A549 (cell line): Measurements from ENCODE around the gene ITSN1.

Source experiments
- EHMT2 ChIP-seq: fragments of 200-600 bp; sonication (generic); IDR thresholded peaks from 2 replicates; pipeline ENCODE4 v1.6.1; 2016; ENCODE audit warnings: antibody characterized with exemption, low read depth, mild to moderate bottlenecking, moderate library complexity
- EP300 ChIP-seq, 2 experiments: fragments of >200 bp; sonication (Bioruptor Twin); formaldehyde crosslinking; IDR thresholded peaks; 2 replicates in 1 of 2; 3 replicates in 1 of 2; pipeline ENCODE4 v1.6.1; 2016 to 2017
- MYC ChIP-seq: IDR thresholded peaks from 2 replicates; pipeline ENCODE4 v1.6.1; 2012; ENCODE audit warnings: mild to moderate bottlenecking, inconsistent platforms, low read length, improper control_type of control experiment, borderline replicate concordance
- POLR2A ChIP-seq: IDR thresholded peaks from 2 replicates; pipeline ENCODE4 v1.6.1; 2012; ENCODE audit warnings: mild to moderate bottlenecking, low read length
- RFX5 ChIP-seq: fragments of 450-650 bp; IDR thresholded peaks from 2 replicates; pipeline ENCODE4 v1.7.1; 2014; ENCODE audit warnings: antibody characterized with exemption, mild to moderate bottlenecking, moderate library complexity
- TF ChIP-seq, protein P1 (sequence below): fragments of >200 bp; sonication (Bioruptor Twin); formaldehyde crosslinking; IDR thresholded peaks from 3 replicates; pipeline ENCODE4 v1.5.1; 2016
- TF ChIP-seq, protein P2 (sequence below): IDR thresholded peaks from 2 replicates; pipeline ENCODE4 v1.6.1; 2012

DNA sequence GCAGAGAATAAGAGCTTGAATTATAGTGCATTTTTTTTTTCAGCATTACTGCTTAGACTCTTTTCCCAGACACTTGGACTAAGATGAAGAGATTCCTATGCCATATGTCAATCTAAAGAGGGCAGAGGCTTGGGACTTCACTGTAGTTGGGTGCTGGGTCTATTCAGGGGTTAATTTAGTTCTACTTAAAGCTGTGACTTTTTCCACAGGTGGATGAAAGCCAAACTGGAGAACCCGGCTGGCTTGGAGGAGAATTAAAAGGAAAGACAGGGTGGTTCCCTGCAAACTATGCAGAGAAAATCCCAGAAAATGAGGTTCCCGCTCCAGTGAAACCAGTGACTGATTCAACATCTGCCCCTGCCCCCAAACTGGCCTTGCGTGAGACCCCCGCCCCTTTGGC, 168.5 kb downstream of the ITSN1 start:
- TF ChIP-seq, protein P1, sequence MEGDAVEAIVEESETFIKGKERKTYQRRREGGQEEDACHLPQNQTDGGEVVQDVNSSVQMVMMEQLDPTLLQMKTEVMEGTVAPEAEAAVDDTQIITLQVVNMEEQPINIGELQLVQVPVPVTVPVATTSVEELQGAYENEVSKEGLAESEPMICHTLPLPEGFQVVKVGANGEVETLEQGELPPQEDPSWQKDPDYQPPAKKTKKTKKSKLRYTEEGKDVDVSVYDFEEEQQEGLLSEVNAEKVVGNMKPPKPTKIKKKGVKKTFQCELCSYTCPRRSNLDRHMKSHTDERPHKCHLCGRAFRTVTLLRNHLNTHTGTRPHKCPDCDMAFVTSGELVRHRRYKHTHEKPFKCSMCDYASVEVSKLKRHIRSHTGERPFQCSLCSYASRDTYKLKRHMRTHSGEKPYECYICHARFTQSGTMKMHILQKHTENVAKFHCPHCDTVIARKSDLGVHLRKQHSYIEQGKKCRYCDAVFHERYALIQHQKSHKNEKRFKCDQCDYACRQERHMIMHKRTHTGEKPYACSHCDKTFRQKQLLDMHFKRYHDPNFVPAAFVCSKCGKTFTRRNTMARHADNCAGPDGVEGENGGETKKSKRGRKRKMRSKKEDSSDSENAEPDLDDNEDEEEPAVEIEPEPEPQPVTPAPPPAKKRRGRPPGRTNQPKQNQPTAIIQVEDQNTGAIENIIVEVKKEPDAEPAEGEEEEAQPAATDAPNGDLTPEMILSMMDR: no peak
- TF ChIP-seq EHMT2: no peak
- TF ChIP-seq MYC: no peak
- no peak for TF ChIP-seq EP300 (IDR thresholded peaks at IDR 0.05)
- TF ChIP-seq, protein P2, sequence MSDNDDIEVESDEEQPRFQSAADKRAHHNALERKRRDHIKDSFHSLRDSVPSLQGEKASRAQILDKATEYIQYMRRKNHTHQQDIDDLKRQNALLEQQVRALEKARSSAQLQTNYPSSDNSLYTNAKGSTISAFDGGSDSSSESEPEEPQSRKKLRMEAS: no peak
- no peak for TF ChIP-seq POLR2A
- TF ChIP-seq RFX5: no peak
